Measurements from ENCODE around the gene TXNDC11. TPM values are rescaled to one million over a fixed set of nuclear protein-coding genes. Genes with fewer than 3 reads are reported as not detected.

The TXNDC11 gene
- total and polyA plus RNA-seq, 2 donors (not counting 3 experiments of a cell fraction or from before 2014, with no cell fraction given): 42.5 to 66.0 TPM

DNA sequence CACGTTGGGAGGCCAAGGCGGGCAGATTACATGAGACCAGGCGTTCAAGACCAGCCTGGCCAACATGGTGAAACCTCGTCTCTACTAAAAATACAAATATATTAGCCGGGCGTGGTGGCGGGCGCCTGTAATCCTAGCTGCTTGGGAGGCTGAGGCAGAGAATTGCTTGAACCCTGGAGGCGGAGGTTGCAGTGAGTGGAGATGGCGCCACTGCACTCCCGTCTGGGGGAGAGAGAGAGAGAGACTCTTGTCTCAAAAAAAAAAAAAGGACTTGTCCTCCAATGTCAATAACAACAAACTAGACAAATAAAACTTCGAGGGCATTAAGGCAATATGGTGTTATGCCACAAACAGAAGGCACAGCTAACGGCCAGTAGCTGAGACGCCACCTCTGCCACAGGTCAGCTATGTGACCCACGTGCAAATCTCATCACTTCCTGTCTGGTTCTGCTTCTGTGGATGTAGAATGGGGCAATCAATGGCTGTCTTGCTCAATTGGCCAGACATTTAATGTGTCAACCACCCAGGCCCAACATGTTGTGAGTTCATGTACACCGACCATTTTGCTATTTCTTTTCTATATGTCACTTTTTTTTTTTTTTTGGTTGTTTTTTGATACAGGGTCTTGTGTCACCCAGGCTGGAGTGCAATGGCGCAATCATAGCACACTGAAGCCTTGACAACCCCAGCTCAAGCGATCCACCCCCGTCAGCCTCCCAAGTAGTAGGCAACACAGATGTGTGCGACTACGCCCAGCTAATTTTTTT is 834 bp upstream of the TXNDC11 start:
- Histone ChIP-seq H3K4me3 (replicated peaks in 1 of 3; ENCODE audit: insufficient read depth in 1 of 3, low read depth in 1 of 3, low read length in 3 of 3) (peak overlapping the region; percentile 30 to 93 (median 91)), H3K9me1 (replicated peaks; ENCODE audit: control insufficient read depth, extremely low read depth, insufficient read depth, low read length) (no peaks in the 10 kb centered on the region), H3K9ac (replicated peaks; ENCODE audit: extremely low read depth, insufficient read depth, low read length) (peak overlapping the region; percentile 74), H3K27me3 (ENCODE audit: control insufficient read depth in 2 of 2, insufficient read depth in 2 of 2, low read length in 2 of 2) (no peaks in the 10 kb centered on the region), H3K4me1 (ENCODE audit: control insufficient read depth, extremely low read depth, insufficient read depth, low read length) (peaks cover 22% of the 10 kb centered on the region), H3K79me2 (ENCODE audit: control insufficient read depth, insufficient read depth, low read length) (peaks cover 38% of the 10 kb centered on the region), H3K9me3 (replicated peaks; ENCODE audit: control insufficient read depth, insufficient read depth, low read length) (no peaks in the 10 kb centered on the region), H3K36me3 (ENCODE audit: control insufficient read depth in 2 of 2, extremely low read depth in 1 of 2, insufficient read depth in 2 of 2, low read length in 2 of 2) (peaks cover under 1 to 3% of the 10 kb centered on the region in 2 experiments), H3K4me2 (ENCODE audit: insufficient read depth, low read length) (peak overlapping the region; percentile 71), H4K20me1 (replicated peaks; ENCODE audit: control insufficient read depth, extremely low read depth, insufficient read depth, low read length) (peaks cover 7% of the 10 kb centered on the region), H2AFZ (ENCODE audit: low read depth, low read length) (peak overlapping the region; percentile 87), H3K27ac (ENCODE audit: insufficient read depth, low read depth, low read length) (peak overlapping the region; percentile 85)
- TF ChIP-seq EZH2 (IDR thresholded peaks at IDR 0.05; ENCODE audit: borderline replicate concordance, low read depth, low read length, severe bottlenecking) (no peak), GATA2 (IDR thresholded peaks at IDR 0.05; ENCODE audit: insufficient read depth, insufficient read length, low read depth, low read length) (no peak), FOS (IDR thresholded peaks at IDR 0.05; ENCODE audit: borderline replicate concordance, insufficient read depth, low read length) (no peak), MYC (IDR thresholded peaks at IDR 0.05; ENCODE audit: low read depth, low read length) (no peak), JUN (IDR thresholded peaks at IDR 0.05; ENCODE audit: borderline replicate concordance, insufficient read depth, insufficient read length, low read depth) (no peak), POLR2AphosphoS5 (IDR thresholded peaks at IDR 0.05; ENCODE audit: insufficient read depth, low read depth, low read length) (no peak), POLR2A (IDR thresholded peaks at IDR 0.05; ENCODE audit: low read depth, low read length) (no peak)
- TF ChIP-seq, protein P1, sequence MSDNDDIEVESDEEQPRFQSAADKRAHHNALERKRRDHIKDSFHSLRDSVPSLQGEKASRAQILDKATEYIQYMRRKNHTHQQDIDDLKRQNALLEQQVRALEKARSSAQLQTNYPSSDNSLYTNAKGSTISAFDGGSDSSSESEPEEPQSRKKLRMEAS (IDR thresholded peaks at IDR 0.05; ENCODE audit: insufficient read depth, insufficient read length): no peak
- TF ChIP-seq, protein P2, sequence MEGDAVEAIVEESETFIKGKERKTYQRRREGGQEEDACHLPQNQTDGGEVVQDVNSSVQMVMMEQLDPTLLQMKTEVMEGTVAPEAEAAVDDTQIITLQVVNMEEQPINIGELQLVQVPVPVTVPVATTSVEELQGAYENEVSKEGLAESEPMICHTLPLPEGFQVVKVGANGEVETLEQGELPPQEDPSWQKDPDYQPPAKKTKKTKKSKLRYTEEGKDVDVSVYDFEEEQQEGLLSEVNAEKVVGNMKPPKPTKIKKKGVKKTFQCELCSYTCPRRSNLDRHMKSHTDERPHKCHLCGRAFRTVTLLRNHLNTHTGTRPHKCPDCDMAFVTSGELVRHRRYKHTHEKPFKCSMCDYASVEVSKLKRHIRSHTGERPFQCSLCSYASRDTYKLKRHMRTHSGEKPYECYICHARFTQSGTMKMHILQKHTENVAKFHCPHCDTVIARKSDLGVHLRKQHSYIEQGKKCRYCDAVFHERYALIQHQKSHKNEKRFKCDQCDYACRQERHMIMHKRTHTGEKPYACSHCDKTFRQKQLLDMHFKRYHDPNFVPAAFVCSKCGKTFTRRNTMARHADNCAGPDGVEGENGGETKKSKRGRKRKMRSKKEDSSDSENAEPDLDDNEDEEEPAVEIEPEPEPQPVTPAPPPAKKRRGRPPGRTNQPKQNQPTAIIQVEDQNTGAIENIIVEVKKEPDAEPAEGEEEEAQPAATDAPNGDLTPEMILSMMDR (IDR thresholded peaks at IDR 0.05; ENCODE audit: extremely low read depth in 1 of 2, insufficient read depth in 1 of 2, low read depth in 1 of 2, low read length in 2 of 2): no peak
- FAIRE-seq: no peak
- ChIA-PET CTCF (interaction anchor here (1.1 to 2.5 kb wide), 5 partner anchors 29 to 347 kb away, joined by 4 to 11 read pairs (median 6); partner anchors contain the start of gene ZC3H7A), POLR2A (interaction anchor here (0.6 to 1.7 kb wide), 2 partner anchors 32 to 54 kb away, joined by 3 to 5 read pairs; no protein-coding TSS in a partner anchor)
- DNase-seq (ENCODE audit: low read depth, low spot score): peak; percentile 26
- dilution Hi-C loops (cut with MboI; ENCODE audit: extremely low pct_ligation_motif_present, low sequenced_read_pairs) (no loop called here), intact Hi-C loops (cut with micrococcal nuclease) (loop anchor here (2.0 to 5.0 kb wide), 4 partner anchors 39 to 234 kb away; partner anchors contain the start of genes RSL1D1 and SNX29)
- TSS peak; percentile 87 for BruUV-seq (replicated peaks)

Data from endothelial cell of umbilical vein (primary cell).